SU-DHL-6 (cell line): Measurements from ENCODE around the gene FBXL4.

ENCODE experiments used
- H2AFZ ChIP-seq: fragments of 200-600 bp; sonication (generic); 2 replicates; pipeline ENCODE4 v1.6.1; 2014; ENCODE audit warnings: low read depth, mild to moderate bottlenecking, moderate library complexity, mixed read lengths, antibody characterized with exemption, low read length; ENCODE audit not compliant: severe bottlenecking
- H3F3A ChIP-seq: fragments of 200-600 bp; shearing (Covaris generic); 2 replicates; pipeline ENCODE4 v1.6.0; 2016; ENCODE audit warnings: antibody characterized with exemption, mild to moderate bottlenecking; ENCODE audit not compliant: insufficient read depth
- H3K27ac ChIP-seq: fragments of 200-600 bp; sonication (generic); 2 replicates; pipeline ENCODE4 v1.5.1; 2016; ENCODE audit warnings: low read depth, mild to moderate bottlenecking, low read length, moderate library complexity, mixed read lengths
- H3K27me3 ChIP-seq: fragments of 200-600 bp; sonication (generic), shearing (Covaris generic); 2 replicates; pipeline ENCODE4 v1.6.0; 2014; ENCODE audit warnings: mild to moderate bottlenecking, low read length
- H3K36me3 ChIP-seq: fragments of 200-600 bp; sonication (generic); 2 replicates; pipeline ENCODE4 v1.6.1; 2014; ENCODE audit warnings: mild to moderate bottlenecking, low read length, mixed read lengths
- H3K4me2 ChIP-seq: fragments of 300-600, 200-600 bp; shearing (Covaris generic), sonication (generic); 2 replicates; pipeline ENCODE4 v1.6.0; 2014; ENCODE audit warnings: low read length, low read depth, mild to moderate bottlenecking; ENCODE audit not compliant: poor library complexity, severe bottlenecking
- H3K4me3 ChIP-seq: fragments of 200-600 bp; sonication (generic); 2 replicates; pipeline ENCODE4 v1.5.1; 2014; ENCODE audit warnings: antibody characterized with exemption, low read length, mild to moderate bottlenecking, mixed read lengths; ENCODE audit not compliant: insufficient read depth, poor library complexity, severe bottlenecking
- H3K79me2 ChIP-seq: fragments of 200-600 bp; sonication (generic); 2 replicates; pipeline ENCODE4 v1.6.1; 2014; ENCODE audit warnings: mild to moderate bottlenecking, low read length, moderate library complexity; ENCODE audit not compliant: insufficient read depth
- H3K9ac ChIP-seq: fragments of 200-600 bp; sonication (generic); 2 replicates; pipeline ENCODE4 v1.7.0; 2014; ENCODE audit warnings: mild to moderate bottlenecking, low read length
- H3K9me2 ChIP-seq: fragments of 200-600 bp; sonication (generic); replicated peaks from 2 replicates; pipeline ENCODE4 v1.6.1; 2014; ENCODE audit warnings: low read length; ENCODE audit not compliant: insufficient read depth
- H3K9me3 ChIP-seq: fragments of 200-600 bp; sonication (generic); 2 replicates; pipeline ENCODE4 v1.6.1; 2014; ENCODE audit warnings: low read length, mixed read lengths; ENCODE audit not compliant: insufficient read depth
- H4K20me1 ChIP-seq: fragments of 200-600 bp; sonication (generic); 2 replicates; pipeline ENCODE4 v1.6.1; 2014; ENCODE audit warnings: low read depth, mild to moderate bottlenecking, antibody characterized with exemption, low read length, moderate library complexity, mixed read lengths
- EZH2phosphoT487 ChIP-seq: fragments of 200-600 bp; sonication (generic), shearing (Covaris generic); conservative IDR thresholded peaks from 2 replicates; pipeline ENCODE4 v1.6.1; 2018; ENCODE audit warnings: mild to moderate bottlenecking, antibody characterized with exemption, low read length, moderate library complexity, mixed read lengths
- TF ChIP-seq, protein P1 (sequence below): fragments of 200-600 bp; sonication (generic); IDR thresholded peaks from one replicate; pipeline ENCODE4 v1.5.1; 2017; ENCODE audit warnings: antibody characterized with exemption, mild to moderate bottlenecking, low read length, moderate library complexity; ENCODE audit not compliant: insufficient read depth, poor library complexity, severe bottlenecking

Gene FBXL4

GRCh38 chr6:98986071-98986615 is 38.4 kb upstream of the FBXL4 start:
- Histone ChIP-seq H3K9ac (no peak overlapping the region), H3K9me3 (no peaks in the 10 kb centered on the region), H3K36me3 (no peaks in the 10 kb centered on the region), H3F3A (no peaks in the 10 kb centered on the region), H3K27ac (no peak overlapping the region), H3K9me2 (no peaks in the 10 kb centered on the region), H4K20me1 (no peaks in the 10 kb centered on the region), H2AFZ (no peak overlapping the region), H3K4me2 (no peak overlapping the region), H3K4me3 (no peak overlapping the region), H3K27me3 (no peaks in the 10 kb centered on the region), H3K79me2 (no peaks in the 10 kb centered on the region)
- TF ChIP-seq EZH2phosphoT487 = no peak
- TF ChIP-seq, protein P1, sequence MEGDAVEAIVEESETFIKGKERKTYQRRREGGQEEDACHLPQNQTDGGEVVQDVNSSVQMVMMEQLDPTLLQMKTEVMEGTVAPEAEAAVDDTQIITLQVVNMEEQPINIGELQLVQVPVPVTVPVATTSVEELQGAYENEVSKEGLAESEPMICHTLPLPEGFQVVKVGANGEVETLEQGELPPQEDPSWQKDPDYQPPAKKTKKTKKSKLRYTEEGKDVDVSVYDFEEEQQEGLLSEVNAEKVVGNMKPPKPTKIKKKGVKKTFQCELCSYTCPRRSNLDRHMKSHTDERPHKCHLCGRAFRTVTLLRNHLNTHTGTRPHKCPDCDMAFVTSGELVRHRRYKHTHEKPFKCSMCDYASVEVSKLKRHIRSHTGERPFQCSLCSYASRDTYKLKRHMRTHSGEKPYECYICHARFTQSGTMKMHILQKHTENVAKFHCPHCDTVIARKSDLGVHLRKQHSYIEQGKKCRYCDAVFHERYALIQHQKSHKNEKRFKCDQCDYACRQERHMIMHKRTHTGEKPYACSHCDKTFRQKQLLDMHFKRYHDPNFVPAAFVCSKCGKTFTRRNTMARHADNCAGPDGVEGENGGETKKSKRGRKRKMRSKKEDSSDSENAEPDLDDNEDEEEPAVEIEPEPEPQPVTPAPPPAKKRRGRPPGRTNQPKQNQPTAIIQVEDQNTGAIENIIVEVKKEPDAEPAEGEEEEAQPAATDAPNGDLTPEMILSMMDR = no peak

- H3F3A ChIP-seq = no peaks in the 10 kb centered on the region
- no peaks in the 10 kb centered on the region for H3K9me3 ChIP-seq
- no peak overlapping the region for H2AFZ ChIP-seq
- H3K4me3 ChIP-seq = no peak overlapping the region
- no peaks in the 10 kb centered on the region for H3K36me3 ChIP-seq
- no peak overlapping the region for H3K4me2 ChIP-seq
- H3K9ac ChIP-seq = no peak overlapping the region
- no peak overlapping the region for H3K27ac ChIP-seq
- no peaks in the 10 kb centered on the region for H3K79me2 ChIP-seq
- H3K9me2 ChIP-seq = no peaks in the 10 kb centered on the region
- no peaks in the 10 kb centered on the region for H3K27me3 ChIP-seq
- TF ChIP-seq, protein P1 = no peak
- H4K20me1 ChIP-seq = no peaks in the 10 kb centered on the region
Observed at GRCh38 chr6:98985391-98985790, 37.6 kb upstream of the FBXL4 start.

- Histone ChIP-seq H3K27me3 (no peaks in the 10 kb centered on the region), H3K9ac (no peak overlapping the region), H3K9me2 (no peaks in the 10 kb centered on the region), H3K36me3 (no peaks in the 10 kb centered on the region), H3K4me3 (no peak overlapping the region), H3K79me2 (no peaks in the 10 kb centered on the region), H3K27ac (no peak overlapping the region), H3K9me3 (no peaks in the 10 kb centered on the region), H2AFZ (no peak overlapping the region), H3F3A (no peaks in the 10 kb centered on the region), H3K4me2 (no peak overlapping the region), H4K20me1 (no peaks in the 10 kb centered on the region)
- TF ChIP-seq, protein P1 = no peak
- TF ChIP-seq EZH2phosphoT487 = no peak
Observed at GRCh38 chr6:98984121-98984520, 36.4 kb upstream of the FBXL4 start.
